Upper lobe of left lung (tissue), 6 donors: ENCODE measurements around the gene AGAP1. TPM values are rescaled to one million over a fixed set of nuclear protein-coding genes. Genes with fewer than 3 reads are reported as not detected.
A peak's percentile ranks its signal among the peaks of the same experiment; 100 is the strongest.

Experiments used
- ATAC-seq, 2 donors: fragments of 200-7000 bp; cut with Tn5 transposase; one replicate each; pipeline ENCODE4 v1.9.1; 2022; ENCODE audit warnings: mild to moderate bottlenecking in 2 of 2, moderate library complexity in 2 of 2; ENCODE audit not compliant: low FRiP score in 2 of 2
- DNase-seq, 2 donors: peaks; one replicate each; pipeline ENCODE4 v3.0.0-alpha.2; 2019 to 2020
- H3K27ac ChIP-seq, 4 donors: fragments of 200-600 bp; sonication (generic); one replicate each; pipeline ENCODE4 v1.5.1; 2016 to 2019
- H3K27me3 ChIP-seq, 4 donors: fragments of 200-600 bp; sonication (generic); one replicate each; pipeline ENCODE4 v1.5.1; 2017 to 2019
- H3K36me3 ChIP-seq, 4 donors: fragments of 200-600 bp; sonication (generic); one replicate each; pipeline ENCODE4 v1.5.1; 2016 to 2019
- H3K4me1 ChIP-seq, 4 donors: fragments of 200-600 bp; sonication (generic); one replicate each; pipeline ENCODE4 v1.5.1; 2018 to 2019
- H3K4me3 ChIP-seq, 4 donors: fragments of 200-600 bp; sonication (generic); one replicate each; pipeline ENCODE4 v1.5.1; 2017 to 2019; ENCODE audit warnings: mild to moderate bottlenecking in 2 of 4, moderate library complexity in 1 of 4
- H3K9me3 ChIP-seq, 4 donors: fragments of 200-600 bp; sonication (generic); one replicate each; pipeline ENCODE4 v1.5.1; 2018 to 2019
- EP300 ChIP-seq, 4 donors: sonication (generic); formaldehyde crosslinking; IDR thresholded peaks; one replicate each; pipeline ENCODE4 v1.5.1; 2017; ENCODE audit warnings: antibody characterized with exemption in 4 of 4, control low read depth in 2 of 4
- POLR2A ChIP-seq, 4 donors: fragments of 450-650 bp; IDR thresholded peaks; one replicate each; pipeline ENCODE4 v1.5.1; 2016 to 2017; ENCODE audit warnings: antibody characterized with exemption in 4 of 4, mild to moderate bottlenecking in 2 of 4
- POLR2AphosphoS5 ChIP-seq, 2 donors: sonication (generic); formaldehyde crosslinking; IDR thresholded peaks; one replicate each; pipeline ENCODE4 v1.5.1; 2017; ENCODE audit warnings: antibody characterized with exemption in 2 of 2
- WGBS, 2 donors: methylation state at CpG; one replicate each; pipeline ENCODE4 v1.1.5; 2017 to 2018; 5-methylcytosine and 5-hydroxymethylcytosine counted together
- total RNA-seq, 6 donors: library from RNA; depleted of rRNA in 4 of 6; stranded (reverse); fragments of >200 nt in 4 of 6; gene quantifications; one replicate each; pipeline versions ENCODE4 v1.1.0 to v1.2.1, GENCODE V29; 2016 to 2021
- TF ChIP-seq, protein P1 (sequence below), 6 experiments: fragments of 450-650 bp in 4 of 6; fragments of 200-600 bp in 2 of 6; sonication (generic) in 2 of 6; IDR thresholded peaks; one replicate each; pipeline ENCODE4 v1.5.1; 2016 to 2019; ENCODE audit warnings: antibody characterized with exemption in 6 of 6
- donor health status: DM: no; HTN: no; CAD: no; lungs with moderate emphysema.
- donor health status: DM: no; HTN: yes; CAD: no; lungs with severe emphysema.

Gene AGAP1
- total RNA-seq, 6 donors from 2014 or later = 25.5 to 45.1 (median 30.7) TPM

DNA sequence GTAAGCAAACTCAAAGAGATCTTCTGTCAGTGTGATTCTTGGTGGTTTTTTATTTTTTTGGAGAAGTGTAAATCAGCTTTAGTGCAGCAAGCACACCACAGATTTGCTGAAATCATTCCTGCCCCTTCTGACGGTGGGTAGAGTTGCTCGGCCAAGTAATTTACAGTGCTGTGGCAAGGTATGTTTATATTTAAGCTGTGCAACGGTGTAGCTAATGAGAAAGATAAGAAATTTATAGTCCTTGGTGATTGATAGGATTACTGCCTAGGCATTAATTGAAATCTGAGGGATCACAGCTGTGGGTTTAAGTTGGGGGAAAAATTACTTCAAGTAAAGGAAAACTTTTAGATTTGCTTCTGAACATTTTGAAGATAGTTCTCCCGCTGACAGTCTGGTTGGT, 286.6 kb downstream of the AGAP1 start:
- Histone ChIP-seq H3K9me3 (no peaks in the 10 kb centered on the region), H3K4me1 (no peaks in the 10 kb centered on the region), H3K36me3 (peaks cover 0 to 3% (median 0%) of the 10 kb centered on the region in 4 donors), H3K4me3 (no peak overlapping the region), H3K27ac (no peak overlapping the region), H3K27me3 (no peaks in the 10 kb centered on the region)
- no peak for ATAC-seq
- no peak for TF ChIP-seq EP300 (IDR thresholded peaks at IDR 0.05)
- TF ChIP-seq, protein P1, sequence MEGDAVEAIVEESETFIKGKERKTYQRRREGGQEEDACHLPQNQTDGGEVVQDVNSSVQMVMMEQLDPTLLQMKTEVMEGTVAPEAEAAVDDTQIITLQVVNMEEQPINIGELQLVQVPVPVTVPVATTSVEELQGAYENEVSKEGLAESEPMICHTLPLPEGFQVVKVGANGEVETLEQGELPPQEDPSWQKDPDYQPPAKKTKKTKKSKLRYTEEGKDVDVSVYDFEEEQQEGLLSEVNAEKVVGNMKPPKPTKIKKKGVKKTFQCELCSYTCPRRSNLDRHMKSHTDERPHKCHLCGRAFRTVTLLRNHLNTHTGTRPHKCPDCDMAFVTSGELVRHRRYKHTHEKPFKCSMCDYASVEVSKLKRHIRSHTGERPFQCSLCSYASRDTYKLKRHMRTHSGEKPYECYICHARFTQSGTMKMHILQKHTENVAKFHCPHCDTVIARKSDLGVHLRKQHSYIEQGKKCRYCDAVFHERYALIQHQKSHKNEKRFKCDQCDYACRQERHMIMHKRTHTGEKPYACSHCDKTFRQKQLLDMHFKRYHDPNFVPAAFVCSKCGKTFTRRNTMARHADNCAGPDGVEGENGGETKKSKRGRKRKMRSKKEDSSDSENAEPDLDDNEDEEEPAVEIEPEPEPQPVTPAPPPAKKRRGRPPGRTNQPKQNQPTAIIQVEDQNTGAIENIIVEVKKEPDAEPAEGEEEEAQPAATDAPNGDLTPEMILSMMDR (IDR thresholded peaks at IDR 0.05) = no peak
- TF ChIP-seq POLR2AphosphoS5 (IDR thresholded peaks at IDR 0.05) = no peak
- TF ChIP-seq POLR2A (IDR thresholded peaks at IDR 0.05) = no peak
- 90 to 93% methylated on average over 4 of the region's 4 CpGs for WGBS, 2 donors
- DNase-seq = no peak

GRCh38 chr2:235781775-235782174, 287.9 kb downstream of the AGAP1 start:
- Histone ChIP-seq H3K4me1 (no peaks in the 10 kb centered on the region), H3K36me3 (peaks cover 0 to 3% (median 0%) of the 10 kb centered on the region in 4 donors), H3K4me3 (no peak overlapping the region), H3K27ac (no peak overlapping the region), H3K27me3 (no peaks in the 10 kb centered on the region), H3K9me3 (no peaks in the 10 kb centered on the region)
- ATAC-seq = no peak
- no peak for TF ChIP-seq POLR2AphosphoS5 (IDR thresholded peaks at IDR 0.05)
- TF ChIP-seq, protein P1 (IDR thresholded peaks at IDR 0.05) = no peak
- no peak for TF ChIP-seq EP300 (IDR thresholded peaks at IDR 0.05)
- TF ChIP-seq POLR2A (IDR thresholded peaks at IDR 0.05) = no peak
- 92 to 97% methylated on average over 6 of the region's 6 CpGs for WGBS, 2 donors
- DNase-seq = no peak

- no peaks in the 10 kb centered on the region for H3K4me1 ChIP-seq
- ATAC-seq = no peak
- 86 to 94% methylated on average over 4 of the region's 4 CpGs for WGBS, 2 donors
- no peaks in the 10 kb centered on the region for H3K9me3 ChIP-seq
- no peak for TF ChIP-seq POLR2A (IDR thresholded peaks at IDR 0.05)
- TF ChIP-seq, protein P1 (IDR thresholded peaks at IDR 0.05) = no peak
- no peak for TF ChIP-seq EP300 (IDR thresholded peaks at IDR 0.05)
- TF ChIP-seq POLR2AphosphoS5 (IDR thresholded peaks at IDR 0.05) = no peak
- H3K4me3 ChIP-seq = no peak overlapping the region
- H3K27ac ChIP-seq = no peak overlapping the region
- H3K36me3 ChIP-seq = peaks cover 0 to 3% (median 0%) of the 10 kb centered on the region in 4 donors
- no peaks in the 10 kb centered on the region for H3K27me3 ChIP-seq
- no peak for DNase-seq
Measured at GRCh38 chr2:235784788-235785187, 290.9 kb downstream of the AGAP1 start.

GRCh38 chr2:235789552-235789951, 295.7 kb downstream of the AGAP1 start:
- no peak overlapping the region for H3K27ac ChIP-seq
- TF ChIP-seq, protein P1 (IDR thresholded peaks at IDR 0.05) = no peak
- TF ChIP-seq POLR2A (IDR thresholded peaks at IDR 0.05) (no peak), EP300 (IDR thresholded peaks at IDR 0.05) (no peak)
- H3K4me1 ChIP-seq = no peaks in the 10 kb centered on the region
- ATAC-seq (no peak), DNase-seq (no peak)
- 76% methylated on average over 4 of the region's 4 CpGs for WGBS, 2 donors
- H3K36me3 ChIP-seq = peaks cover 0 to 3% (median 0%) of the 10 kb centered on the region in 4 donors
- no peak overlapping the region for H3K4me3 ChIP-seq
- H3K27me3 ChIP-seq = no peaks in the 10 kb centered on the region
- no peaks in the 10 kb centered on the region for H3K9me3 ChIP-seq

DNA sequence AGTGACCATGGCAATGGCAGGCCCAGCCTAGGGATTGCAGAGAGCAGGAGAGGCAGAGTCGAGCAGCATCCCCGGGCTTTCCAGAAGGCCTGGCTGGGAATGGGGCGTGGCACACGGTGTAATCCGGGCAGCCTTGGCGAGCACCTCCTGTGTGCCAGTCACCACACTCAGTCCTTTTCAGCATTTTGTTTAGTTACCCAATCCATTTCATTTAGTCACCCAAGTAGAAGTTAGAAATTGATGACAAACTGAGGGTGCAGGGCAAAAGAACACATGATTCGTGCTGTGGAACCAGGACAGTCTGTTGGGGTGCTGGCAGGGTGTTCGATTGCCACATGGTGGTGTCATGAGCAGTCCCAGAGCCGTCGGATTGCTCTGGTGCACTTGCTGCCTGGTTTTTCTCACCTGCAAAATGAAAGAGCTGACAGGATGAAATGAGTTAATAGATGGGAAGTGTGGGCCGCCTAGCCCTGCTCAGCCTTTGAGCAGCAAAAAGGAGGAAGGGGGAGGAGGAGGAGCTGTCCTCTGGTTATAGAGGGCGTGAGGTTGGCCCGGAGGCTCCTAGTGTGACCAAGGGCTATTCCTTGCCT, 299.4 kb downstream of the AGAP1 start:
- no peak overlapping the region for H3K27ac ChIP-seq
- no peak overlapping the region for H3K4me3 ChIP-seq
- DNase-seq = peak in 1 of 2 donors; percentile 53
- H3K27me3 ChIP-seq = no peaks in the 10 kb centered on the region
- no peaks in the 10 kb centered on the region for H3K9me3 ChIP-seq
- H3K36me3 ChIP-seq = peaks cover 0 to 11% (median 3%) of the 10 kb centered on the region in 4 donors
- no peaks in the 10 kb centered on the region for H3K4me1 ChIP-seq
- no peak for TF ChIP-seq EP300 (IDR thresholded peaks at IDR 0.05)
- TF ChIP-seq, protein P1 (IDR thresholded peaks at IDR 0.05) = no peak
- WGBS, 2 donors = 70 to 85% methylated on average over 13 of the region's 13 CpGs
- ATAC-seq = peak; percentile 8 to 43
